Mesendoderm (in vitro differentiated cells): ENCODE results near the gene SPPL2B.

ENCODE experiments used
- DNase-seq: peaks from one replicate; pipeline ENCODE4 v3.0.0; 2013
- H2AK5ac ChIP-seq: 2 replicates; pipeline ENCODE4 v1.6.1; 2013; ENCODE audit warnings: low read length, inconsistent platforms
- H2BK120ac ChIP-seq: 2 replicates; pipeline ENCODE4 v1.6.1; 2013; ENCODE audit warnings: low read depth, mild to moderate bottlenecking, low read length, moderate library complexity, mixed read lengths
- H2BK15ac ChIP-seq: replicated peaks from 2 replicates; pipeline ENCODE4 v1.6.1; 2013; ENCODE audit warnings: low read depth, mild to moderate bottlenecking, moderate library complexity
- H2BK5ac ChIP-seq: 2 replicates; pipeline ENCODE4 v1.6.1; 2013; ENCODE audit warnings: low read length, inconsistent platforms
- H3K18ac ChIP-seq: 2 replicates; pipeline ENCODE4 v1.6.1; 2013; ENCODE audit warnings: mild to moderate bottlenecking, low read length, mixed read lengths
- H3K23ac ChIP-seq: one replicate; pipeline ENCODE4 v1.6.1; 2013; ENCODE audit warnings: low read length
- H3K27ac ChIP-seq: 2 replicates; pipeline ENCODE4 v1.5.1; 2013; ENCODE audit warnings: low read depth, mild to moderate bottlenecking, inconsistent platforms, low read length, moderate library complexity
- H3K27me3 ChIP-seq: 2 replicates; pipeline ENCODE4 v1.6.1; 2013; ENCODE audit warnings: low read length, control low read depth, mild to moderate bottlenecking, inconsistent platforms; ENCODE audit not compliant: insufficient read depth, poor library complexity
- H3K36me3 ChIP-seq: 2 replicates; pipeline ENCODE4 v1.6.1; 2013; ENCODE audit warnings: low read length, inconsistent platforms; ENCODE audit not compliant: control insufficient read depth, insufficient read depth
- H3K4ac ChIP-seq: one replicate; pipeline ENCODE4 v1.6.1; 2013; ENCODE audit warnings: low read depth, mild to moderate bottlenecking, low read length, moderate library complexity
- H3K4me1 ChIP-seq: 2 replicates; pipeline ENCODE4 v1.6.1; 2013; ENCODE audit warnings: low read depth, low read length, inconsistent platforms; ENCODE audit not compliant: control insufficient read depth
- H3K4me2 ChIP-seq: 2 replicates; pipeline ENCODE4 v1.6.1; 2013; ENCODE audit warnings: low read length
- H3K4me3 ChIP-seq: 2 replicates; pipeline ENCODE4 v1.5.1; 2013; ENCODE audit warnings: mild to moderate bottlenecking, low read length
- H3K56ac ChIP-seq: one replicate; pipeline ENCODE4 v1.6.1; 2013; ENCODE audit warnings: low read length
- H3K79me1 ChIP-seq: 2 replicates; pipeline ENCODE4 v1.6.1; 2013; ENCODE audit warnings: low read length, inconsistent platforms
- H3K79me2 ChIP-seq: 2 replicates; pipeline ENCODE4 v1.6.1; 2013; ENCODE audit warnings: mild to moderate bottlenecking, low read length; ENCODE audit not compliant: control insufficient read depth, insufficient read depth
- H3K9ac ChIP-seq: 2 replicates; pipeline ENCODE4 v1.6.1; 2013; ENCODE audit warnings: low read length, inconsistent platforms
- H4K5ac ChIP-seq: one replicate; pipeline ENCODE4 v1.6.1; 2013; ENCODE audit warnings: low read length
- H4K8ac ChIP-seq: one replicate; pipeline ENCODE4 v1.6.1; 2013; ENCODE audit warnings: low read depth, mild to moderate bottlenecking, control low read depth, low read length, moderate library complexity
- whole genome bisulfite sequencing: extraction: QIAGEN DNeasy Blood & Tissue Kit; methylation state at CpG from one replicate; pipeline ENCODE4 v1.1.7; 2013; ENCODE audit warnings: low lambda C conversion rate, missing lambda C conversion rate; ENCODE audit not compliant: insufficient coverage; ENCODE audit errors: extremely low coverage; 5-methylcytosine and 5-hydroxymethylcytosine counted together

SPPL2B gene

GRCh38 chr19:2332341-2333026 lies 4.0 kb downstream of the SPPL2B start:
- peaks cover 34% of the 10 kb centered on the region for H3K79me1 ChIP-seq
- H3K4me1 ChIP-seq = peaks cover 2% of the 10 kb centered on the region
- no peak overlapping the region for H3K4me3 ChIP-seq
- H2BK15ac ChIP-seq = no peak overlapping the region
- H3K56ac ChIP-seq = no peak overlapping the region
- H3K4ac ChIP-seq = no peak overlapping the region
- no peak overlapping the region for H3K23ac ChIP-seq
- no peak overlapping the region for H4K8ac ChIP-seq
- H3K27me3 ChIP-seq = no peaks in the 10 kb centered on the region
- H3K18ac ChIP-seq = no peak overlapping the region
- peaks cover 45% of the 10 kb centered on the region for H3K79me2 ChIP-seq
- no peak overlapping the region for H3K4me2 ChIP-seq
- no peak overlapping the region for H3K27ac ChIP-seq
- H4K5ac ChIP-seq = no peak overlapping the region
- H3K9ac ChIP-seq = no peak overlapping the region
- H2BK5ac ChIP-seq = no peak overlapping the region
- WGBS = no CpG with 5 or more reads among the region's 17 CpGs
- no peak overlapping the region for H2AK5ac ChIP-seq
- no peak for DNase-seq
- H2BK120ac ChIP-seq = no peak overlapping the region
- H3K36me3 ChIP-seq = no peaks in the 10 kb centered on the region

- H3K27ac ChIP-seq = no peak overlapping the region
- H3K79me2 ChIP-seq = peaks cover 42% of the 10 kb centered on the region
- no peak overlapping the region for H2AK5ac ChIP-seq
- no peak overlapping the region for H2BK5ac ChIP-seq
- no peak overlapping the region for H3K9ac ChIP-seq
- H2BK120ac ChIP-seq = no peak overlapping the region
- WGBS = no CpG with 5 or more reads among the region's 27 CpGs
- H3K4ac ChIP-seq = no peak overlapping the region
- H4K5ac ChIP-seq = no peak overlapping the region
- no peak overlapping the region for H3K4me3 ChIP-seq
- H3K56ac ChIP-seq = no peak overlapping the region
- no peaks in the 10 kb centered on the region for H3K36me3 ChIP-seq
- H3K18ac ChIP-seq = no peak overlapping the region
- H3K4me2 ChIP-seq = no peak overlapping the region
- DNase-seq = no peak
- peaks cover 2% of the 10 kb centered on the region for H3K4me1 ChIP-seq
- H3K27me3 ChIP-seq = no peaks in the 10 kb centered on the region
- H3K23ac ChIP-seq = no peak overlapping the region
- peaks cover 34% of the 10 kb centered on the region for H3K79me1 ChIP-seq
- H2BK15ac ChIP-seq = no peak overlapping the region
- H4K8ac ChIP-seq = no peak overlapping the region
Observed at GRCh38 chr19:2333027-2333806, 4.7 kb downstream of the SPPL2B start.

GRCh38 chr19:2333807-2334211 lies 5.3 kb downstream of the SPPL2B start:
- peaks cover 34% of the 10 kb centered on the region for H3K79me1 ChIP-seq
- no peaks in the 10 kb centered on the region for H3K36me3 ChIP-seq
- no peaks in the 10 kb centered on the region for H3K27me3 ChIP-seq
- no peak overlapping the region for H2BK15ac ChIP-seq
- H4K8ac ChIP-seq = no peak overlapping the region
- H3K23ac ChIP-seq = no peak overlapping the region
- H3K56ac ChIP-seq = no peak overlapping the region
- no peak overlapping the region for H2BK5ac ChIP-seq
- no peak overlapping the region for H3K18ac ChIP-seq
- no CpG with 5 or more reads among the region's 11 CpGs for WGBS
- H3K4me1 ChIP-seq = peaks cover 2% of the 10 kb centered on the region
- H3K4me3 ChIP-seq = no peak overlapping the region
- H3K79me2 ChIP-seq = peaks cover 40% of the 10 kb centered on the region
- H2BK120ac ChIP-seq = no peak overlapping the region
- no peak overlapping the region for H3K27ac ChIP-seq
- no peak overlapping the region for H3K4ac ChIP-seq
- no peak overlapping the region for H2AK5ac ChIP-seq
- H4K5ac ChIP-seq = no peak overlapping the region
- no peak overlapping the region for H3K4me2 ChIP-seq
- DNase-seq = peak; percentile 37
- no peak overlapping the region for H3K9ac ChIP-seq

GRCh38 chr19:2334426-2334825 lies 5.9 kb downstream of the SPPL2B start:
- Histone ChIP-seq H3K18ac (no peak overlapping the region), H3K4ac (no peak overlapping the region), H4K5ac (no peak overlapping the region), H3K56ac (no peak overlapping the region), H2AK5ac (no peak overlapping the region), H3K79me2 (peaks cover 33% of the 10 kb centered on the region), H3K27me3 (no peaks in the 10 kb centered on the region), H3K36me3 (no peaks in the 10 kb centered on the region), H3K23ac (no peak overlapping the region), H3K4me3 (no peak overlapping the region), H2BK15ac (no peak overlapping the region), H2BK120ac (no peak overlapping the region), H2BK5ac (no peak overlapping the region), H3K79me1 (peaks cover 28% of the 10 kb centered on the region), H4K8ac (no peak overlapping the region), H3K9ac (no peak overlapping the region), H3K4me2 (no peak overlapping the region), H3K4me1 (peaks cover 2% of the 10 kb centered on the region), H3K27ac (no peak overlapping the region)
- DNase-seq = no peak
- WGBS = no CpG with 5 or more reads among the region's 27 CpGs

- DNase-seq = peak; percentile 38
- Histone ChIP-seq H3K9ac (no peak overlapping the region), H2BK120ac (no peak overlapping the region), H3K79me2 (peaks cover 31% of the 10 kb centered on the region), H3K27ac (no peak overlapping the region), H3K4me3 (no peak overlapping the region), H3K4me2 (no peak overlapping the region), H4K8ac (no peak overlapping the region), H3K23ac (no peak overlapping the region), H3K27me3 (no peaks in the 10 kb centered on the region), H3K56ac (no peak overlapping the region), H3K18ac (no peak overlapping the region), H3K36me3 (no peaks in the 10 kb centered on the region), H3K79me1 (peaks cover 25% of the 10 kb centered on the region), H2AK5ac (no peak overlapping the region), H2BK15ac (no peak overlapping the region), H2BK5ac (no peak overlapping the region), H3K4me1 (no peaks in the 10 kb centered on the region), H4K5ac (no peak overlapping the region), H3K4ac (no peak overlapping the region)
- WGBS = no CpG with 5 or more reads among the region's 26 CpGs
Observed at GRCh38 chr19:2334986-2335846, 6.7 kb downstream of the SPPL2B start.
